Kidney epithelial cell (primary cell): Measurements from ENCODE around the gene SYT13. TPM values are rescaled to one million over a fixed set of nuclear protein-coding genes. Genes with fewer than 3 reads are reported as not detected.
"Not testable (repeated sequence)": the region's sequence is repeated elsewhere in the genome, so short reads cannot be mapped to it uniquely, and the experiment has no call there.

ENCODE experiments used
- DNase-seq: peaks from one replicate; pipeline ENCODE4 v3.0.0-alpha.2; 2010; ENCODE audit warnings: low read depth
- H3K27me3 ChIP-seq: 2 replicates; pipeline ENCODE4 v1.6.0; 2011; ENCODE audit warnings: low read length; ENCODE audit not compliant: control insufficient read depth, insufficient read depth
- H3K36me3 ChIP-seq: 2 replicates; pipeline ENCODE4 v1.5.1; 2011; ENCODE audit warnings: low read length; ENCODE audit not compliant: control insufficient read depth, insufficient read depth
- H3K4me3 ChIP-seq: 2 replicates; pipeline ENCODE4 v1.5.1; 2011; ENCODE audit warnings: low read depth, mild to moderate bottlenecking, control low read depth, low read length
- total RNA-seq: library from RNA; depleted of rRNA; stranded (reverse); fragments of >200 nt; gene quantifications from 2 replicates; pipeline ENCODE4 v1.2.3, GENCODE V29; 2015
- TF ChIP-seq, protein P1 (sequence below): IDR thresholded peaks from 2 replicates; pipeline ENCODE4 v1.5.1; 2011; ENCODE audit warnings: mild to moderate bottlenecking, moderate library complexity, low read length, control low read depth, inconsistent platforms; ENCODE audit not compliant: insufficient read depth, poor library complexity, severe bottlenecking

SYT13 gene
- total RNA-seq, 1 donor from 2014 or later, result 10.1 TPM

DNA sequence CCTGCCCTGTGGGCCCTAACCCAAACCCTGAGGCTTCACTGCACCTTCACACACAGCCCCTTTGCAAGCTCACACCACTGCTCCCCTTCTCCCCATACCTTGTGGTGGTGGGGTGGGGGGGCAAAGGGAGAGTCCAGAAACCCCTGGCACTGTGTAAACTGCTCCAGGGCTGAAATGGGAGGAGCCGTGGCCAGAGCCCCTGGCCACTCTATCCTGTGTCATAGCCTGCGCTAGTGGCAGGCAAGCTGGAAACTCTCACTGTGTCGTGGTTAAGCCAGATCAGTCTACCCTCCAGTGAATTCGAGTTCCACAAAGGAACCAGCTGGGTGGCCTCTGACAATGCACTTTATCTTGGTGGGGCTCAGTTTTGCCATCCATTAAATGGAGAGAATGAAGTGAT is 8.4 kb upstream of the SYT13 start:
- TF ChIP-seq, protein P1, sequence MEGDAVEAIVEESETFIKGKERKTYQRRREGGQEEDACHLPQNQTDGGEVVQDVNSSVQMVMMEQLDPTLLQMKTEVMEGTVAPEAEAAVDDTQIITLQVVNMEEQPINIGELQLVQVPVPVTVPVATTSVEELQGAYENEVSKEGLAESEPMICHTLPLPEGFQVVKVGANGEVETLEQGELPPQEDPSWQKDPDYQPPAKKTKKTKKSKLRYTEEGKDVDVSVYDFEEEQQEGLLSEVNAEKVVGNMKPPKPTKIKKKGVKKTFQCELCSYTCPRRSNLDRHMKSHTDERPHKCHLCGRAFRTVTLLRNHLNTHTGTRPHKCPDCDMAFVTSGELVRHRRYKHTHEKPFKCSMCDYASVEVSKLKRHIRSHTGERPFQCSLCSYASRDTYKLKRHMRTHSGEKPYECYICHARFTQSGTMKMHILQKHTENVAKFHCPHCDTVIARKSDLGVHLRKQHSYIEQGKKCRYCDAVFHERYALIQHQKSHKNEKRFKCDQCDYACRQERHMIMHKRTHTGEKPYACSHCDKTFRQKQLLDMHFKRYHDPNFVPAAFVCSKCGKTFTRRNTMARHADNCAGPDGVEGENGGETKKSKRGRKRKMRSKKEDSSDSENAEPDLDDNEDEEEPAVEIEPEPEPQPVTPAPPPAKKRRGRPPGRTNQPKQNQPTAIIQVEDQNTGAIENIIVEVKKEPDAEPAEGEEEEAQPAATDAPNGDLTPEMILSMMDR, result no peak
- Histone ChIP-seq H3K36me3 (no peaks in the 10 kb centered on the region), H3K27me3 (peaks cover 5% of the 10 kb centered on the region), H3K4me3 (no peak overlapping the region)
- no peak for DNase-seq

DNA sequence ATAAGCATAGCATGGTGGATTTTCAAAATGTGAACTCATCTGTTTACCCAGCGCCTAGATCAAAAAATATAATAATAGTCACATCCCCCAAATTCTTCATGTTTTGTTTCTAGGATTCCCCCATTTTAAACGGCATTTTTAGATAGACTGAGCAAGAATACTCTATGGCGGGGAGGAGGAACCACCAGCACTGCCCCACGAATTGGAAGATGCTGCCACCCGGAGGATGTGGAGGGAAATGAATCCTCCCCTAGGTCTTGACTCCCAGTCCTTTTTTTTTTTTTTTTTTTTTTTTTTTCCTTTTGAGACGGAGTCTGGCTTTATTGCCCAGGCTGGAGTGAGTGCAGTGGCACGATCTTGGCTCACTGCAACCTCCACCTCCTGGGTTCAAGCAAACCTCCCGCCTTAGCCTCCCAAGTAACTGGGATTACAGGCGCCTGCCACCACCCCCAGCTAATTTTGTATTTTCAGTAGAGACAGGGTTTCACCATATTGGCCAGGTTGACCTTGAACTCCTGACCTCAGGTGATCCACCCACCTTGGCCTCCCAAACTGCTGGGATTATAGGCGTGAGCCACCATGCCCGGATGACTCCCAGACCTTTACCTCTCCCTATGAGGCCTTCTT is 7.5 kb upstream of the SYT13 start:
- not testable (repeated sequence) for H3K36me3 ChIP-seq, H3K4me3 ChIP-seq, H3K27me3 ChIP-seq
- DNase-seq, result peak; percentile 39
- TF ChIP-seq, protein P1, result peak; percentile 72

DNA sequence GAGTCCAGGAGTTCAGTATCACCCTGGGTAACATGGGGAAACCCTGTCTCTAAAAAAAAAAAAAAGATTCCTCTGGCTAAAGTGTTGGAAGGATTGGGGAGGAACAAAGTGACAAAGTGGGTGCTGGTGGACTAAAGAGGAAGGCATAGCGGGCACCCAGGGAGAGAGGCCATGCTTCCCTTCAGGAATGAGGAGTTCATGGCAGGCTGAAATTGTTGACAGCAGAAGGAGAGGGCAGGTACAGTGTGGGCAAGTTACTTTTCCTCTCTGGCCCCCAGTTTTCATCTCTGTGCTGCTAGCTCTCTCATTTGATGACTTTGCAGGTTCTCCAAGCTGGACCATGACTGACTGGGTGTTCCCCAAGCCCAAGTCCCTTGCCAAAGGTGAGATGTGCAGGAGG is 4.4 kb upstream of the SYT13 start:
- H3K27me3 ChIP-seq, result peaks cover 12% of the 10 kb centered on the region
- DNase-seq, result no peak
- no peak overlapping the region for H3K4me3 ChIP-seq
- TF ChIP-seq, protein P1, result no peak
- H3K36me3 ChIP-seq, result no peaks in the 10 kb centered on the region

DNA sequence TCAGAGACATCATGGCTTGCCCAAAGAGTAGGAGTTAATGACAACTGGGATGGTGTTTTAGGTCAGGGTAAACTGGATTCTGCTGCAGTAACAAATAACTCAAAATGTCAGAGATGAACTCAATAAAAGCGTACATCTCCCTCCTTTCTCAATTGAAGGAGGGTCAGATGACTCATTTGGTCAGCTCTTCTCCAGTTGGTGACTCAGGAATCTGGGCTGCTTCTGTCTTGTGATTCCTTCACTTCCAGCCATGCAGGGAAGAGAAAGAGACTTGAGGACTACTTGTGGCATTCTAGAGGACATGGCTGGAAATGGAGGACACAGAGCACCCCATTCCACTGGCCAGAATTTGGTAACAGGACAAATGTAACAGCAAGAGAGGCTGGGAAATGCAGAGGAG is 3.2 kb upstream of the SYT13 start:
- TF ChIP-seq, protein P1, result no peak
- H3K4me3 ChIP-seq, result no peak overlapping the region
- peaks cover 17% of the 10 kb centered on the region for H3K27me3 ChIP-seq
- DNase-seq, result peak; percentile 56
- H3K36me3 ChIP-seq, result no peaks in the 10 kb centered on the region

DNA sequence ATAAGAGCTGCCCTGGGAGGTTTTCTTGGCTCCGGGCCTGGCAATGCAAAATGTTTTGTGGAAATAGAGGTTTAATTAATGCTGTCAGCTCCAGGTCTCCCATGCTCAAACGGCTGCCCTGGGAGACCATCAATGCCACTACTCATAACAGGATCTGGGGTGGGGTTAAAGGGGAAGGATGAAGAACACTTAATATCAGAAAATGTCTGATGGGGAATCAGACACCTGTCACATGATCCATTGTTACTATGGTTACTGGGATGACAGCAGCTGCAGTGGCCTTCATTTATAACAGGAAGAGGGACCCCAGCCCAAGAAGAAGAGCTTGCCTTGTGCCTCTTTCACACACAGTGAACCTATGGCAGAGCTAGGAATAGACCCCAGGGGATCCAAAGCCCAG is 2.2 kb upstream of the SYT13 start:
- no peak for DNase-seq
- TF ChIP-seq, protein P1, result no peak
- H3K4me3 ChIP-seq, result no peak overlapping the region
- H3K27me3 ChIP-seq, result peaks cover 15% of the 10 kb centered on the region
- no peaks in the 10 kb centered on the region for H3K36me3 ChIP-seq

DNA sequence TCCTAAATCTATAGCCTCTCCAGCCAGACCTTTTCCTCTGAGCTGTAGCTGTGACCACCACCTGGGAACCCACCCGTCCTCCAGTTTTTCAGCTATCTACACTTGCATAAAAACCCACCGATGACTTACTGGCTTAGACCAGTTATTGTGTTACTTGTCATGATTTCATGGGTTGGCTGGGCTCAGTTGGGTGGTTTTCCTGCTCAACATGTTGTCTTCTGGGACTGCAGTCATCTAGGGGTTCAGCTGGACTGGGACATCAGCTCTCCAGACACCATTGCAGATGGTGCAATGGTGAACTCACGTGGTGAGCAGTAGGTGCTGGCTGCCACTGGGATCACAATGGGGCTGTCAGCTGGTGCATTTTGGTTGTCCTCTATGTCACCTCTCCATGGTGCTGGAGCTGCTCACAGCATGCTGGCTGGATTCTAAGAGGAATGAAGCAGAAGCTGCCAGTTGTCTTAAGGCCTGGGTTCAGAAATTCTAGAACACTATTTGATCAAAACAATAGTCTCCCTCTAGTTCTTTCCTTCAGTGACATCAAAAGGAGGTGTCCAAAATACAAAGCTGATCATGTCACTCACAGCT is 1.3 kb upstream of the SYT13 start:
- peaks cover 15% of the 10 kb centered on the region for H3K27me3 ChIP-seq
- H3K36me3 ChIP-seq, result no peaks in the 10 kb centered on the region
- no peak for DNase-seq
- H3K4me3 ChIP-seq, result no peak overlapping the region
- TF ChIP-seq, protein P1, result no peak
